PFSK-1 (cell line): ENCODE results near the gene RPP25.

ENCODE experiments used
- FOXP2 ChIP-seq: optimal IDR thresholded peaks from 2 replicates; pipeline ENCODE3; 2011; ENCODE audit warnings: borderline replicate concordance, control low read depth, inconsistent platforms; ENCODE audit not compliant: insufficient read depth; ENCODE audit errors: extremely low read length, extremely low read depth
- POLR2AphosphoS5 ChIP-seq: IDR thresholded peaks from 2 replicates; pipeline ENCODE4 v1.6.1; 2012; ENCODE audit warnings: low read depth, mild to moderate bottlenecking, control low read depth, low read length, moderate library complexity
- REST ChIP-seq, 2 experiments: IDR thresholded peaks; 2 replicates each; pipeline versions ENCODE4 v1.6.1 to v1.8.0; 2011 to 2012; ENCODE audit warnings: low read depth in 2 of 2, low read length in 2 of 2, control low read depth in 1 of 2, inconsistent platforms in 1 of 2, mild to moderate bottlenecking in 1 of 2, moderate library complexity in 1 of 2; ENCODE audit not compliant: insufficient read depth in 1 of 2
- SIN3A ChIP-seq: IDR thresholded peaks from 2 replicates; pipeline ENCODE4 v1.6.1; 2012; ENCODE audit warnings: mild to moderate bottlenecking, low read length, moderate library complexity, borderline replicate concordance; ENCODE audit not compliant: insufficient read depth
- TAF1 ChIP-seq: IDR thresholded peaks from 2 replicates; pipeline ENCODE4 v1.6.1; 2012; ENCODE audit warnings: low read length, control low read depth, borderline replicate concordance; ENCODE audit not compliant: insufficient read depth

Gene RPP25

GRCh38 chr15:74989527-74989926 is 33.0 kb upstream of the RPP25 start:
- TF ChIP-seq TAF1 = no peak
- TF ChIP-seq REST (IDR thresholded peaks at IDR 0.05; ENCODE audit: insufficient read depth in 1 of 2, low read depth in 2 of 2, low read length in 2 of 2) = no peak
- TF ChIP-seq POLR2AphosphoS5 = no peak
- TF ChIP-seq FOXP2 = no peak
- TF ChIP-seq SIN3A = no peak

- peak; percentile 92; the same call in 1 of the 2 replicates for TF ChIP-seq SIN3A
- no peak for TF ChIP-seq FOXP2
- TF ChIP-seq REST (IDR thresholded peaks at IDR 0.05; ENCODE audit: insufficient read depth in 1 of 2, low read depth in 2 of 2, low read length in 2 of 2) = peak; percentile 97 to 99
- TF ChIP-seq TAF1 = no peak
- TF ChIP-seq POLR2AphosphoS5 = no peak
These were observed 31.6 kb upstream of the RPP25 start for GRCh38 chr15:74988007-74988800.

- TF ChIP-seq SIN3A (no peak), REST (IDR thresholded peaks at IDR 0.05; ENCODE audit: insufficient read depth in 1 of 2, low read depth in 2 of 2, low read length in 2 of 2) (no peak), POLR2AphosphoS5 (no peak), FOXP2 (no peak), TAF1 (no peak)
These were observed 27.2 kb upstream of the RPP25 start for GRCh38 chr15:74983725-74984231.

GRCh38 chr15:74982183-74982582 is 25.6 kb upstream of the RPP25 start:
- TF ChIP-seq REST (IDR thresholded peaks at IDR 0.05; ENCODE audit: insufficient read depth in 1 of 2, low read depth in 2 of 2, low read length in 2 of 2) (no peak), FOXP2 (no peak), POLR2AphosphoS5 (no peak), SIN3A (no peak), TAF1 (no peak)

- no peak for TF ChIP-seq SIN3A
- TF ChIP-seq FOXP2 = no peak
- TF ChIP-seq REST (IDR thresholded peaks at IDR 0.05; ENCODE audit: insufficient read depth in 1 of 2, low read depth in 2 of 2, low read length in 2 of 2) = no peak
- no peak for TF ChIP-seq POLR2AphosphoS5
- no peak for TF ChIP-seq TAF1
These were observed 21.9 kb upstream of the RPP25 start for GRCh38 chr15:74978503-74978902.
